Stimulated activated CD8-positive, alpha-beta memory T cell treated with anti-CD3 and anti-CD28 coated beads, Interleukin-7, amount 100 ng/mL, for 48 hours (primary cell): Measurements from ENCODE around the gene PRRT1B.

Experiments
- DNase-seq, 2 donors: peaks; one replicate each; pipeline ENCODE4 v3.0.0-alpha.2; 2020; ENCODE audit warnings: low read depth in 1 of 2; ENCODE audit errors: extremely low read depth in 1 of 2

The PRRT1B gene

GRCh38 chr9:131594906-131595665, 49.8 kb downstream of the PRRT1B start:
- DNase-seq: no peak

DNA sequence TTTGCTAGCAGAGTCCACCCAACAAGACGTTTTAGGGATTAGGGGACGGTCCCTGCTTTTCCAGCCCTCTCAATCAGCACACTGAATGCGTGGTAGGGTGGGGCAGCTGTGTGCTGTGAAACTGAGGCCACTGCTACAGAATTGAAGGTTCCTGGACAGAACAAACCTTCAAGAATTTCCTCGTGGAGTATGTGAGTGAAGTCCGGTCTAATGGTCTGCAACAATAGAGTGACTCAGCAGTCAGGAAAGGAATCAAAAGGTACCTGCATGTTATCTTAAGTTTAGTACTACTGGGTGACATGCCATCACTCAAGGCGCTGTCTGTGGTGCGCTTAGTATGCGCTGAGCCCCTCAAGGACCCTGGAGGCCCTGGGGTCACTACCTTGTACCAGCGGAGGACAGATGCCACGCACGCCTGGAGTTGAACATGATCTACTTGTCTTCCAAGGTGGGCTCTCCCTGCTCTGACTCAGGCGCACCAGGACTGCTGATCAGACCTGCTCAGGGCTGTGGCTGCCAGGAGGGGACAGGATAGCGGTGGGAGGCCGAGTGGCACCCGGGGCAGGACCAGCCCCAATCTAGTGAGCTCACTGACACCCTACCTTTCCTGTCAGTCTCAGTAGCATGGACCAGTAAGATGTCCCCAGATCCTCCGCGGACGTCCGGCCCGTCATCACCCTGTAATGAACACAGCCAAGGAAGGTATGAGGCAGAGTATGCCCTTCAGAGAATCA, 50.5 kb downstream of the PRRT1B start:
- DNase-seq: no peak

DNA sequence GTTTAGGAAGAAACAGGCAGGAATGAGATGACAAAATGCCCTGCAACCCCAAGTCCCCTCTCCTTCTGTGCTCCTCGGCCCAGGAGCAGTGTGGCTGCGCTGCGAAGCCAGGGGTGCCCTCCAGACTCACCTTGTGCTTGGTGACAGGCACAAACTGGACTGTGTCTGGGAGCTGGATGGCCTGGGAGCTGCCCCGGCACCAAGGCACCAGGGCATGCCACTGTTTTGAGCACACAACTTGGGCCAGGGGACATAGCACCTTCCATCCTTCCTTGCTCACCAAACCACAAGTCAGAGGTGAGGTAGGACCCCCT, 51.1 kb downstream of the PRRT1B start:
- no peak for DNase-seq

GRCh38 chr9:131597246-131597645, 51.9 kb downstream of the PRRT1B start:
- DNase-seq: no peak

- no peak for DNase-seq
These were observed 52.8 kb downstream of the PRRT1B start for GRCh38 chr9:131598121-131598520.

- no peak for DNase-seq
These were observed 56.4 kb downstream of the PRRT1B start for GRCh38 chr9:131601683-131602181.

DNA sequence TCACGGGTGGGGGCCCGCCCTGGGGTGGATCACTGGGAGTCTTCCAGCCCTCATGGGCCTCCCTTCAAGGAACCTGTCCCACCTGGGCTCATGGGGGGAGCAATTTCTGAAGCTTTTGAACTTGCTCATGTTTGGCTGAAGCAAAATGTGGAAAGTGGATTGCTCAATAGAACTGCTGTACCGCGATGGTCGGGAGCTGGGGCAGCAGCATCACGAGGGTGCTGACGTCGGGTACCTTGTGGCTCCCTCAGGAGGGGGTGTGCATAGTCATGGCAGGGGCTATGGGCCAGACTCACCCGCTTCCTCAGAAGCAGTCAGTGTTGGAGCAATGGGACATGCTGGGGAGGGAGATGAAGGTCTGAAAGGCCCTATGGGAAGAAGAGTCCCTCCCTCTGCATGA, 57.9 kb downstream of the PRRT1B start:
- DNase-seq: no peak

DNA sequence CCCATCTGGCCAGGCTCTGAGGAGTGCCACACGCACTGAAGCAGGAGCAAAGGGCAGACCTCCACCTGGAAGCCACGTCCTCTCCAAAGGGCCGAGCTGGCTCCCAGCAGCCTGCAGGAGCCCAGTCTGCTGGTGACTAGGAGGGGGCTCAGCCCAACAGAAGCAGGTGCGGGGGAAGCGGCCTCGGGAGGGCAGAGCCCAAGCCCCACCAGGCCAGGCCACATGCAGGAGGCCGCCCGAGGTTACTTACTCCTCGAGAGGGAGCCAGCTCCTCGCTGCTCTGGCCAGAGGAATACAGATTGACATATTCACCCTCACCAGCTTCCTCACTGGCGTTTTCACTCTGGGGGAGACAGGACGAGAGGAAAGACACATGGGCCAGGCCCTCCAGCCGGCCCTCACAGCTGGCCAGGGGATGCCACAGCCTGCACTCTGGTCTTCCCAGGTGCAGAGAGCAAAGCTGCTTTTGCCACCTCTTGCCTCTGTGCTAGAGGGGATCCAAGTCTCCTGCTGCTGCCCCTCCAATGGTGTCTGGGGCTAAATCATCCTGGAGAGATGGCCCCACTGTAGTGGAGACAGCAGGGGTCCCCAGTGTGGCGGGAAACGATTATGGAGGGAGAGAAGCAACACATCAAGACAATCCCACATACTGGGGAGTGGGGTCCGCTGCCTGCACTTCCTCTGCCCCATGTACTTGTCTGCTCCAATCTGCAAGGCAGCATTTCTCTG, 58.6 kb downstream of the PRRT1B start:
- no peak for DNase-seq

DNA sequence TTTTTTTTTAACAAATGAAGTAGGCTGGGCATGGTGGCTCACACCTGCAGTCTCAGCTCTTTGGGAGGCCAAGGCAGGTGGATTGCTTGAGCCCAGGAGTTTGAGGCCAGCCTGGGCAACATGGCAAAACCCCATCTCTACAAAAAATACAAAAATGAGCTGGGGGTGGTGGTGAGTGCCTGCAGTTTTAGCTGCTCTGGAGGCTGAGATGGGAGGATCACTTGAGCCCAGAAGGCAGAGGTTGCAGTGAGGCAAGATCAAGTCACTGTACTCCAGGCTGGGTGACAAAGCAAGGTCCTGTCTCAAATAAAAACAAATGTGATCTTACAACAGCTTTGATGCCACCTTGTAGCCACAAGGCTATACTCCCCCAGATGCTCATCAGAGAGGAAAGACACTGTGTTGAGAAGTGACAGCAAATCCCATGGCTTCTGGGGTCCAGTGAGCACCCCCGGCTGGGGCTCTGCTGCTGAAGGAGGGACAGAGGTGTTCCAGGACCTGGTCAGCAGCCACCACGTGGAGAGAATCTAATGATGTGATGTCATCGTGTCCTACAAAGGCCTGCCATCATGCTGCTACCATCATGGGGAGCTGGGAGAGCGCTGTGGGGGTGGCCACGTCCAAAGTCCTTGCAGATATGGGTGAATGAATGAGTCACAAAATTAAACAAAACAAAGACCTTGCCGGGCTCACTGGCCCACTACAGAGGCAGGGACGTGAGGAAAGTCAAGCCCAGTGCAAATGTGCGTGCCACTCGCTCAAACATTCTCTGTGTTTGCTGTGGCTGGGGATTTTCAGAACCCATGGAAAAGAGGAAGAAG, 60.7 kb downstream of the PRRT1B start:
- DNase-seq: no peak

- no peak for DNase-seq
These were observed 61.7 kb downstream of the PRRT1B start for GRCh38 chr9:131606896-131607567.

GRCh38 chr9:131607591-131607990, 62.3 kb downstream of the PRRT1B start:
- DNase-seq: no peak

DNA sequence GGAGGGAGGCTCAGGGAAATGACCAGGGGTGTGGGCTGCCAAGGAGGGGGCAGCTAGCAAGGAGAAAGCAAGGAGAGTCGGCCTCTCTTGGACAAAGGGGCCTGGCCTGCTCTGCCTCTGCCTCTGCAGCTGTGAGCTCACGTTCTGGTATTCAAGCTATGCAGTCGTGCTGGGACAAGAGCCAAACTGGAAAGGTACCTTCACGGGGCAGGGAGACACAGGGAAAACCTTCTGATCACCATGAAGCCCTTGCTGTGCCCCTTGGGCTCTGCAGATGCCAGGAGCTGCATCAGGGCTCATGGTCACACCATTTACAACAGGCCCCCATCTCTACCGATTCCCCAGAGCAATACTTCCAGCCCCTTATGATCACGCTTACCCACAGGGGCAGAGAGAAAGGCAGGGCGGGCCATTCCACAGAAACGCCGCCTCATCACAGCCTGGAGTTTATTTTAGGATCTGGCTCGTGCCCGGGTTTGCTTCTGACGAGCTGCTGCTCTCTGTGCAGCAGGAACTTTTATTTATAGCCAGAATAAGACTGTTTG, 63.2 kb downstream of the PRRT1B start:
- DNase-seq: no peak
